Measurements from ENCODE around the gene MAMLD1.

- no peak for TF ChIP-seq CTCF (IDR thresholded peaks at IDR 0.05)
- TF ChIP-seq POLR2A (IDR thresholded peaks at IDR 0.05), result no peak
- TF ChIP-seq POLR2AphosphoS5 (IDR thresholded peaks at IDR 0.05), result no peak
Measured at GRCh38 chrX:150357790-150358189, 5.3 kb upstream of the MAMLD1 start.
